GM21723 (cell line): ENCODE results near the gene TMEM119.

Source experiments
- ATAC-seq: cut with Tn5 transposase; IDR thresholded peaks from one replicate; pipeline ENCODE4 v1.9.1; 2021; ENCODE audit warnings: mild to moderate bottlenecking, moderate library complexity; ENCODE audit not compliant: unreplicated experiment

TMEM119 gene

GRCh38 chr12:108597559-108598471 is at the start of gene TMEM119:
Gene TMEM119 (minus strand): TSS chr12:108598084. CDS start chr12:108592383, 5,701 bp downstream.
- ATAC-seq, result no peak

GRCh38 chr12:108646600-108647579 is 49.0 kb upstream of the TMEM119 start:
- ATAC-seq, result no peak

DNA sequence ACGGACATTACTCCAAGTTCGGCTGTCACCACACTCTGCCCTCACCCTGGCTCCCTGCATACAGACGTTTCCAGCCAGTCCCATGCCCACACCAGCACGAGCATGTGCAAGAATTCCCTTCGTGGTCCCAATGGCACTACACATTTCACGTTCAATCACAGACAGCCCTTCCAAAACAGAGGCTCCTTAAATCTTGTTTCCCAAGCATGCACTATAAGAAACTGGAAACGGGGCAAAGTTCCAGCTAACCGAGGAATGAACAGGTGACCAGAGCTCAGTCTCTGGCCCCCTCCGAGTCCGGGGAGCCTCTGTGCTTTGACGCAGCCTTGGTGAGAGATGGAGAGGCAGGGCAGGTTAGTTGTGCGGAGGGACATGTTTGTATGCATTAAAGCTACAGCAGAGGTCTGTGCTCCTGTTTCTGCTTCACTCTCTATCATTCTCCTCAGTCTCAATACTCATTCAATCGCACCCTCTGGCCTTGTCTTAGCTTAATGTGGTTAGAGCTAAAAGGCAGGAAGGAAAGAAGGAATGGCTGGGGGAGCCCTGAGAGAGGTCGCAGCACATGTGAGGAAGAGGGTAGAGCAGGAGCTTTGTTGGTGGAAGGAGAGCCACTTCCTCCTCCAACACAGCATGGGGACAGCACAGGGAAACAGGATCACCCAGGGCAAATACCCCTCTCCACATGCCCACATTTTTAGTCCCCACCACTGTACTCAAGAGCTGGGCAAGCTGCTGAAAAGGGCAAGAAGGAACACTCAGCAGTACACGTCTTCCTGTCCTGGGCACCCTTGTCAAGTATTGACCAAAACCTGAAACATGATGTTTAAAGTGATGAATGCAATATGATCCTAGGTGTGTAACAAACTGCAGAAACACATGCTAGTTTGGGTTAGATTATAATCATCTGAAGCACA is 48.1 kb upstream of the TMEM119 start:
- ATAC-seq, result no peak

- no peak for ATAC-seq
Observed at GRCh38 chr12:108644811-108645120, 46.9 kb upstream of the TMEM119 start.

DNA sequence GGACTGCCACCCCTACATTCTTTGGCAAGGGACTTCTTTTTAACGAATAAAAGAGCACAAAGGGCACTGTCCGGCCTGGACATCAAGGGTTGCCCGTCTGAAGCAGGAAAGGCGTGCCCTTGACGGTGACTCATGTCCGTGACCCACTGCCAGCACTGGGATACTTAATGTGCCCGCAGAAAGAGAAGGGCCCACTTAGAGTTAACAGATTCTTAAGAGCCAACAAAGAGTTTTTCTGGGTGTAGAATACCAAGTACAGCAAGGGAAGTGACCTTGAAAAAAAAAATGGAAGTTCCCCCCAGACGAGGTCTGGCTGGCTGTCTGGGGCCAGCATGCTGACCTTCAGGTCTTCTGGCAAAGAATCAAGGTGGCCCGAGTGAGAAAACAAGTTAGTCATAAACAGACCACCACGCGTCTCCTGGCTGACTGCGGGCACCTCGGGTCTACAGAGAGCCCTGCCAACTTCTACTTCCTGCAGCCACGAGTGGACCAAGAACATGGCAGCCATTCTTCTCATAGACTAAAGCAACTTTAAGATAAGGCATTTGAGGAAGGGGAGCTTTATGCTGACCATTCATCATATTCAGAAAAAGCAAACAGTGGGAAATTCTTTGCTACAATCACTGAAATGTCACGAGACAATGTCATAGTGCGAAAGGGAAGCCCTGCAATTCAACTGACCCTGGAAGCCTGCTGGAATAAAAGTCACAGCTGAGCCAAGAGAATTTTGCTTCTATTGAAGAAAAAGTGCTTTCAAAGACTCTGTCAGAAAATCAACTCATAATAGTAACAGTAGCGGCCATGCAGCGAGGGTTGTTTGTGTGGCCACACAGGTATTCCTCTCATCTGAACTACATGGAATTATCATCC is 46.3 kb upstream of the TMEM119 start:
- ATAC-seq, result no peak

DNA sequence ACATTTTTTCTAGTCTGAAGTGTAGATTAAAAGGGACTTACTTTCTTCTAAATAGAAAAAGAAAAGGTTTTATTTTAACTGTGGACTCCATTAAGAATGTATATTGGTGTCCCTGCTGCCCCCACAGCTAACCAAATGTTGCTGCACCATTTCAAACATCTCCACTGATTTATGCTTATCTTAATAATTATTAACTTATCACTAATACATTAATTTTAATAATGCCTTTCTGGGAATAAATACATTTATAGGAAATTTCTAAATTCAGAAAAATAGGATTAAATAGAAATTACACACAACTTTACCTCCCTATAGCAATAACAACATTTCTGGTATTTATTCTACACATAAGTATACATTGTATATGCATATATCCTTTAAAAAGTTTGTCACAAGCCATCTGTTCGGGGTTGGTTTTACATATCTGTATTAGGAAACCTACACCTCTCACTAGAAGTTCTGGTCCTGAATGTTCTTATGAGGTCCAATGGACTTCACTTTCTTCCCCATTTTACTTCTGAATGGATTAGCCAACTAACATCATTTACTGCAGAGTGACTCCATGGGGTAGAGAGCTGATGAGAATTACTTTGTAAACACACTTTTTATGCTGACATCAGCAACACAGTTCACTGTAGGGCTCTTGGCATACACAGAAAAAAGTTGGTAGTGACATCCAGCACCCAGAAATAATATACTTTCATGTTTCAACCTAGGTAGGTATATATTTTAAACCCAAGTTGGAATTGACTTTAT is 45.2 kb upstream of the TMEM119 start:
- no peak for ATAC-seq

- ATAC-seq, result no peak
Observed at GRCh38 chr12:108642269-108642870, 44.5 kb upstream of the TMEM119 start.

- ATAC-seq, result no peak
Observed at GRCh38 chr12:108641446-108642268, 43.8 kb upstream of the TMEM119 start.

GRCh38 chr12:108640802-108641445 is 43.0 kb upstream of the TMEM119 start:
- ATAC-seq, result no peak

DNA sequence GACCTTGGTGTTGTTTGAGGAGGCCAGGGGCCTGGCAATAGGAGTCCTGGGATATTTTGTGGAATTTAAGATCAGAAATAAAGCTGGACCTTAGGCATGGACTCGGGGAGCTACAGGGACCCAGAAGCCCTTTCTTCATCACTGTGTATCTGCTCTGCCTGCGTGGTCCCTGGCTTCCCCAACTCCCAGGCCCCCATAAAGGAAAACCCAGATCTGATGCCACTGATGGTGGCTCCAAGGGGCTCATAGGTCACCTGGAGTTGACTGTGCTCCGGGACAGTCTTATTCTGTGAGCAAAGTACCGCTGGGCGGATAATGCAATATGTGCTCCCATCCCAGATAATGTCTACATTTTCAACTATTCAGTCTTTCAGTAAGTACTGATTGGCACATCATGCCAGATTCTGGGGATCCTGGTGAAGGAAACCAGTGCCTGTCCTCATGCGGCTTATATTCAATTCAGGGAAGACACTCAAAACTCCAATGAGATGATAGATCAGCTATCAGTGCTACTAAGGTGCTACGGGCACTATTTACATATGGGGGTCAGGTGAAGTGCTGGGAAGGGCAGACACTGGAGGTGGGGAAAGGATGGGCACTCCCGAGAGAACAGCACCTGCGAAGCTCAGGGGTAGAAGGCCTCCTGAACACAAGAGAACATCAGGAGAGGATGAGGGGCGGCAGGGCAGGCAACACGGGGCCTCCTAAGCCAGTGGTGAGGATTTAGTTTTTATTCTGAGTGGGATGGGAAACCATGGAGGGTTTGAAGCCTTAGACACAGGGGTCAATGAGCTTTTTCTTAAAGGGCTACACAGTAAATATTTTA is 41.3 kb upstream of the TMEM119 start:
- no peak for ATAC-seq

DNA sequence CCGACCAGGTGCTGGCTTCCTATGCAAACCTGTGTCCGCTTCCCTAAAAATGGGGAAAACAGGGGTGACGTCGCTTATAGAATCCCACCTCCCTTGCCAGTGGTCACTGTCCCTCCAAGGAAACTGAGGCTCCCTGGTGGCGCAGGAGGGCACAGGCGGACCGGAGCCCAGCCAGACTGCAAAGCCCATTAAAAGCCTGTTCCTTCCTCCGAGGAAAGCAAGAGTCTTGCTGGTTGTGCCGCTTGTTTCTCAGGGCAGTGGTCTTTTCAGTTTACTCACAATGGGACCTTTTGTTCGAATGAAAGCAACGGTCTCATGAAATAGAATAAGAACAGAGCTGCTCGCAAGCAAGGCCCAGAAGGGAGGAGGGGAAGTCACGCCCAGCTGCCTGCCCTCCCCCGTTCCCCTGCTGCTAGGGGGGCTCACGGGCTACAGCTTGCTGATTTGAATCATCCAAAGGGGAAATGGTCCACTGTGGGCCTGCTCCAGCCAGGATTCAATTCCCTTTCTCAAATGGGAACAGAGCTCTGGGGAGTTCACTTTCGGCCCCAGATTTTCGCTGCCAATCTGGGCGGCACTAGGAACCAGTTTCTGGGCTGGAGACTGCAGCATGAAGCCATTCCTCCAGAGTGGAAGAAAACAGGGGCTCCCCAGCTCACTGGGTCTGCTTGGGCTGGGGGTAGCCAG is 40.4 kb upstream of the TMEM119 start:
- ATAC-seq, result no peak

DNA sequence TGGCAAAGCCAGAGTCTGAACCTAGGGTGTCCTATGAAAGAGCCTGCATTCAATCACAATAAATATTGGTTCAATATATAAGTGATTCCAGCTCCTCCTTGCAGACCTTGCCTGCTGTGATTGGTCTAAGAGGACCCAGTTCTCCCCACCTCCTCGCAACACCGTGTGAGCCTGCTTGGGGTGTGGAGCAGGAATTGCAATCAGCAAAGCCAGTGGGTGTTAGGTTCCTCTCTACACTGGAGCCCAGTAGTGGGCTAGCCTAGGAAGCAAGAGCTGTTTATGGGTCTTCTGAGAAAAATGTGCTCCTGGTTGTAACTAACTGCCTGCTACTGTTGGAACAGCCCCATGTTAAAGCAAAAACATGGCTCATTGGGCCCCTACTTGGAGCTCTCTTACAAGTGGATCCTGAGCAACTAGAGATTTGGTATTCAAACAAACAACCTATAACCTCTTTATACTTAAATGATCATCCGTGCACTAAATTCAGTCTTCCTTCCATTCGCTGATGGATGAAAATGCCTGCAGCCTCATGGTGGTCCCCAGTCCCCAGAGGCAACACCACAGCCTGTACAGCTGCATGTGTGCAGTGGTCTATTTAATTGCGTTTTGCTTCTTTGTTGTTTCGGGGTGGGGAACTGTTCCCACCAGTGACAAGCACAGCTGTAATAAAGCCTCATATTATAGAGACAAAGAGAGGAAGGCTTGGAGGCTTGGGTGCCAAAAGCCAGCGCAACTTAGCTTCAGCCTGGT is 39.5 kb upstream of the TMEM119 start:
- ATAC-seq, result no peak

- no peak for ATAC-seq
Observed at GRCh38 chr12:108635997-108636808, 38.3 kb upstream of the TMEM119 start.
